ENCODE results near the gene PYY. TPM values are rescaled to one million over a fixed set of nuclear protein-coding genes. Genes with fewer than 3 reads are reported as not detected.
A peak's percentile ranks its signal among the peaks of the same experiment; 100 is the strongest.

Gene PYY
- total RNA-seq, 2 experiments from 2014 or later, result not detected

- no peak for DNase-seq
- Mint-ChIP-seq H3K27ac (no peak overlapping the region), H3K4me1 (peaks cover 18% of the 10 kb centered on the region), H3K9me3 (ENCODE audit: low read depth) (no peaks in the 10 kb centered on the region), H3K36me3 (no peaks in the 10 kb centered on the region), H3K4me3 (no peak overlapping the region), H3K27me3 (peaks cover 9% of the 10 kb centered on the region)
- no peak for ATAC-seq
- CTCF ChIA-PET, result interaction anchor here (0.6 to 1.1 kb wide), 3 partner anchors 8 to 28 kb away, joined by 3 to 5 read pairs (median 5); no protein-coding TSS in a partner anchor
Observed at GRCh38 chr17:43916385-43916784, 37.4 kb downstream of the PYY start.

DNA sequence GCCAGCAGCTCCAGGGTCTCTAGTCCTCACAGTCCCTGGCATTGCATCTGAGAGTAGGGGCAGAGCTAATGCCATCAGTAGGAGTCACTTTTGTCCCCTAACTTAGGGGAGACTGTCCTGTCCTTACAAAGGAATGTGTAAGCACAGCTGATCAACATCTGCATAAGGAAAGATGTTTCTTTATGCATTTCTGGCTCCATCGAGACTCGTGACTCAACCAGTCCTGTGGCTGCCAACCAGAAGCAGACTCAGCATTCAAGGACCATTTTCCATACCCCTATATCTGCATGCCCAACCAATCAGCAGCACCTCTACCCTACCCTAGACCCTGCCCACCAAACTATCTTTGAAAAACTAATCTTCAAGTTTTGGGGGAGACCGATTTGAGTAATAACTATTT lies 38.2 kb downstream of the PYY start:
- no peaks in the 10 kb centered on the region for H3K9me3 Mint-ChIP-seq (ENCODE audit: low read depth)
- CTCF ChIA-PET, result interaction anchor here (1.1 kb wide), 1 partner anchor 10 kb away, joined by 5 read pairs; no protein-coding TSS in a partner anchor
- no peak for ATAC-seq

GRCh38 chr17:43914451-43914850 lies 39.3 kb downstream of the PYY start:
- DNase-seq, result no peak

More for the DNA sequence above, 38.2 kb downstream of the PYY start:
- peaks cover 9% of the 10 kb centered on the region for H3K27me3 Mint-ChIP-seq
- H3K27ac Mint-ChIP-seq, result no peak overlapping the region
- H3K4me3 Mint-ChIP-seq, result no peak overlapping the region
- H3K36me3 Mint-ChIP-seq, result no peaks in the 10 kb centered on the region
- H3K4me1 Mint-ChIP-seq, result peaks cover 18% of the 10 kb centered on the region
- DNase-seq, result no peak

DNA sequence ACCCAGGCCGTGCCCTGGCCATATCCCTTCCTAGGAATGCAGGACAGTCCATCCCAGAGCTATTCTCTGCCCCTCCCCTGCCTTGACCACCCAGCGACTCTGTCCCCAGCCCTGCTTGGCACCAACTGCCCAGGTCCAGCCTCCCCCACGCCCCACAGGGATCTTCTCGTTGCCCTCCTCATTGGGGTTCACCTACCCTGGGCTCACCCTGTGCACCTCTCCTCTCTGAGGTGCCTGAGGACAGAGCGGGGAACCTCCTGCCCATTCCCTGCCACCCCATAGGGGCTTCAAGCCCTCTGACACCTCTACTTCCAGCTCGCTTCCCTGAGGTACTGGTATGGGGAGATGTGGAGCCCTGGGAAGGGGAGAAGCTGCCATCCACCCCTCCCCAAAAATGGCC lies 40.2 kb downstream of the PYY start:
- no peak overlapping the region for H3K27ac Mint-ChIP-seq
- CTCF ChIA-PET, result interaction anchor here (1.2 to 1.7 kb wide), 3 partner anchors 10 to 25 kb away, joined by 3 to 4 read pairs (median 3); no protein-coding TSS in a partner anchor
- H3K4me3 Mint-ChIP-seq, result no peak overlapping the region
- H3K4me1 Mint-ChIP-seq, result peaks cover 15% of the 10 kb centered on the region
- H3K27me3 Mint-ChIP-seq, result peaks cover 20% of the 10 kb centered on the region
- no peak for ATAC-seq
- DNase-seq, result no peak
- no peaks in the 10 kb centered on the region for H3K36me3 Mint-ChIP-seq
- no peaks in the 10 kb centered on the region for H3K9me3 Mint-ChIP-seq (ENCODE audit: low read depth)

More at GRCh38 chr17:43914451-43914850, 39.3 kb downstream of the PYY start:
- H3K4me1 Mint-ChIP-seq, result peaks cover 18% of the 10 kb centered on the region
- H3K4me3 Mint-ChIP-seq, result no peak overlapping the region
- peaks cover 16% of the 10 kb centered on the region for H3K27me3 Mint-ChIP-seq
- H3K27ac Mint-ChIP-seq, result no peak overlapping the region
- no peaks in the 10 kb centered on the region for H3K9me3 Mint-ChIP-seq (ENCODE audit: low read depth)
- no peak for ATAC-seq
- no peaks in the 10 kb centered on the region for H3K36me3 Mint-ChIP-seq
- CTCF ChIA-PET, result interaction anchor here (1.2 to 1.7 kb wide), 3 partner anchors 9 to 26 kb away, joined by 3 to 4 read pairs (median 3); no protein-coding TSS in a partner anchor

GRCh38 chr17:43912635-43913304 lies 41.0 kb downstream of the PYY start:
- peaks cover 15% of the 10 kb centered on the region for H3K4me1 Mint-ChIP-seq
- peaks cover 29% of the 10 kb centered on the region for H3K27me3 Mint-ChIP-seq
- no peak overlapping the region for H3K27ac Mint-ChIP-seq
- no peaks in the 10 kb centered on the region for H3K9me3 Mint-ChIP-seq (ENCODE audit: low read depth)
- no peak overlapping the region for H3K4me3 Mint-ChIP-seq
- no peaks in the 10 kb centered on the region for H3K36me3 Mint-ChIP-seq
- DNase-seq (no peak), ATAC-seq (no peak)
- CTCF ChIA-PET, result interaction anchor here (1.1 to 1.4 kb wide), 2 partner anchors 20 to 82 kb away, joined by 3 read pairs; no protein-coding TSS in a partner anchor

GRCh38 chr17:43911904-43912303 lies 41.8 kb downstream of the PYY start:
- H3K27ac Mint-ChIP-seq, result no peak overlapping the region
- H3K4me3 Mint-ChIP-seq, result no peak overlapping the region
- CTCF ChIA-PET, result interaction anchor here (1.1 to 1.4 kb wide), 3 partner anchors 19 to 83 kb away, joined by 3 read pairs; no protein-coding TSS in a partner anchor
- DNase-seq (no peak), ATAC-seq (no peak)
- peaks cover 35% of the 10 kb centered on the region for H3K27me3 Mint-ChIP-seq
- no peaks in the 10 kb centered on the region for H3K9me3 Mint-ChIP-seq (ENCODE audit: low read depth)
- peaks cover 10% of the 10 kb centered on the region for H3K4me1 Mint-ChIP-seq
- no peaks in the 10 kb centered on the region for H3K36me3 Mint-ChIP-seq

GRCh38 chr17:43909537-43910231 lies 44.1 kb downstream of the PYY start:
- no peak for ATAC-seq
- peaks cover 7% of the 10 kb centered on the region for H3K4me1 Mint-ChIP-seq
- no peak for DNase-seq
- H3K4me3 Mint-ChIP-seq, result no peak overlapping the region
- no peaks in the 10 kb centered on the region for H3K36me3 Mint-ChIP-seq
- CTCF ChIA-PET, result interaction anchor here (0.5 to 3.0 kb wide), 30 partner anchors 9 to 738 kb away, joined by 3 to 23 read pairs (median 4); partner anchors contain the start of gene NBR1
- H3K27ac Mint-ChIP-seq, result no peak overlapping the region
- H3K9me3 Mint-ChIP-seq (ENCODE audit: low read depth), result no peaks in the 10 kb centered on the region
- H3K27me3 Mint-ChIP-seq, result peaks cover 48% of the 10 kb centered on the region

DNA sequence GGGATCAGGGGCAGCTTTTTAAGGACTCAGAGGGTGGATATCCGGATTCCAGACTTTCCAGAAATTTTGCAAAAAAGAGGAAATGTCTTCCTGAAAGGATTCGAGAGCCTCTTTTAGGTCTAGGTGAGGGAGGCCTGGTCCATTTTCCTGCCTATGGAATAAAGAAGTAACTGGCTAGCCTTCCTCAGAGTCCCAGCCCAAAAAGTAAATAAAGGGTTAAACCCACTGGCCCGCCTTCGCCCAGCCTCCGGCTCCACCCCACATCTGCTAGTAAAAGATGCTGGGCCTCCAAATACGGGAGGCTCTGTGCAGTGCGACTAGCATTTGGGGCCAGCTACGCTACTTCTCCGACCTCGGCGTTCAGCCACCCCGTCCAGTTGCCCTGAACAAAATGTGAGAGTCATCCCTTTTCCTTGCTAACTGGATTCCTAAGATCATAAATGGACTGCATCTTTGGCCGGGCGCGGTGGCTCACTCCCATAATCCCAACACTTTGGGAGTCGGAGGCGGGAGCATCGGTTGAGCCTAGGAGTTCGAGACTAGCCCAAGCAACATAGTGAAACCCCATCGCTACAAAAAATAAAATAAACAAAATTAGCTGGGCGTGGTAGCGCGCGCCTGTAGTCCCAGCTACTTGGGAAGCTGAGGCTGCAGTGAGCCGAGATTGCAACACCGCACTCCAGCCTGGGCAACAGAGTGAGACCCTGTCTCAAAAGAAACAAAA lies 45.6 kb downstream of the PYY start:
- ATAC-seq (no peak), DNase-seq (peak; percentile 52)
- H3K27me3 Mint-ChIP-seq, result peaks cover 58% of the 10 kb centered on the region
- no peaks in the 10 kb centered on the region for H3K36me3 Mint-ChIP-seq
- CTCF ChIA-PET, result interaction anchor here (0.9 to 3.0 kb wide), 10 partner anchors 8 to 133 kb away, joined by 3 to 23 read pairs (median 3); no protein-coding TSS in a partner anchor
- no peak overlapping the region for H3K4me3 Mint-ChIP-seq
- H3K27ac Mint-ChIP-seq, result no peak overlapping the region
- H3K9me3 Mint-ChIP-seq (ENCODE audit: low read depth), result no peaks in the 10 kb centered on the region
- H3K4me1 Mint-ChIP-seq, result peaks cover 7% of the 10 kb centered on the region

GRCh38 chr17:43907425-43907981 lies 46.2 kb downstream of the PYY start, which contains the start of gene MPP2:
Gene MPP2, minus strand, starts transcription at chr17:43907536. Its CDS starts 3,076 bp downstream, at chr17:43904460.
- Mint-ChIP-seq H3K27me3 (peaks cover 59% of the 10 kb centered on the region), H3K27ac (no peak within 1 kb of the TSS), H3K36me3 (no peaks in the 10 kb centered on the region), H3K4me3 (no peak within 1 kb of the TSS), H3K4me1 (peaks cover 7% of the 10 kb centered on the region), H3K9me3 (ENCODE audit: low read depth) (no peaks in the 10 kb centered on the region)
- CTCF ChIA-PET, result interaction anchor here (0.9 to 3.0 kb wide), 8 partner anchors 12 to 68 kb away, joined by 3 to 23 read pairs (median 3); partner anchors contain the start of gene CD300LG
- peak; percentile 32 for ATAC-seq
- DNase-seq, result peak; percentile 46

DNA sequence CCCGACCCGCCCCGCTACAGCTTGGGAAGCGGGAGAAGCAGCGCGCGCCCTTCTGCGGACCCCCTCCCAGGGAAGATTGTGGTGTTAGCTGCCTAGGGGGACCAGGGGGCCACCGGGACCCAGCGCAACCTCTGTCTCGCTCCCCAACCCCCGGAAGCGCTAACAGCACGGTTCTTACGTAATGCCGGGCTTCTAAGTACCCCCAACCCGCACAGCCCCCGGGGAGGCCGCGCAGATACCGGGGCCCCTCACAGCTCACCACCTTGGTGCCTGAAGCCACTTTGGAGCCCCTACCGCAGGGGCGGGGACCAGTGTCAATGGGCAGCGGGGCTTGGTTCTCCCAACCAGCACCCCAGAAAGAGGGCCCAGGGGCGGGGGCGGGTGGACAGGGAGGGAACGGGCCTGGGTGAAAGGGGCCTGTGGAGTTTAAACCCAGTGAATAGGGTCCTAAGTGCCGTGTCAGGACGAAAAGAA lies 46.8 kb downstream of the PYY start:
- Mint-ChIP-seq H3K9me3 (ENCODE audit: low read depth) (no peaks in the 10 kb centered on the region), H3K27ac (no peak overlapping the region), H3K4me1 (peaks cover 7% of the 10 kb centered on the region), H3K27me3 (peaks cover 60% of the 10 kb centered on the region), H3K36me3 (no peaks in the 10 kb centered on the region), H3K4me3 (no peak overlapping the region)
- ATAC-seq (no peak), DNase-seq (no peak)
- CTCF ChIA-PET, result interaction anchor here (0.9 to 1.5 kb wide), 6 partner anchors 12 to 68 kb away, joined by 3 to 4 read pairs (median 3); partner anchors contain the start of gene CD300LG

GRCh38 chr17:43905985-43906852 lies 47.5 kb downstream of the PYY start:
- Mint-ChIP-seq H3K27me3 (peaks cover 67% of the 10 kb centered on the region), H3K4me3 (no peak overlapping the region), H3K4me1 (peaks cover 7% of the 10 kb centered on the region), H3K27ac (no peak overlapping the region), H3K9me3 (ENCODE audit: low read depth) (no peaks in the 10 kb centered on the region), H3K36me3 (no peaks in the 10 kb centered on the region)
- ATAC-seq (no peak), DNase-seq (no peak)
- CTCF ChIA-PET, result interaction anchor here (0.5 to 1.5 kb wide), 5 partner anchors 18 to 69 kb away, joined by 3 to 4 read pairs (median 3); partner anchors contain the start of gene CD300LG

Measured in activated CD8-positive, alpha-beta memory T cell treated with anti-CD3 and anti-CD28 coated beads, Interleukin-2, amount 10 ng/mL, durations not matched to agents 7 days and 5 days (primary cell).